Body of pancreas (tissue), 4 donors: ENCODE measurements around the gene CAPN11.

Experiments
- CTCF ChIP-seq, 7 experiments: fragments of 450-650 bp in 4 of 7; fragments of 200-600 bp in 3 of 7; sonication (generic) in 3 of 7; IDR thresholded peaks; one replicate each; pipeline ENCODE4 v1.5.1; 2016 to 2019; ENCODE audit warnings: antibody characterized with exemption in 7 of 7
- POLR2A ChIP-seq, 3 donors: fragments of 450-650 bp; IDR thresholded peaks; one replicate each; pipeline ENCODE4 v1.6.1; 2016; ENCODE audit warnings: antibody characterized with exemption in 3 of 3, mild to moderate bottlenecking in 2 of 3

- TF ChIP-seq CTCF (IDR thresholded peaks at IDR 0.05) (no peak), POLR2A (IDR thresholded peaks at IDR 0.05) (no peak)
These were observed 65.7 kb downstream of the CAPN11 start for GRCh38 chr6:44224029-44224964.
